Activated CD8-positive, alpha-beta memory T cell treated with anti-CD3 and anti-CD28 coated beads for 1 hour (primary cell): ENCODE results near the gene GSDMA.
"Not testable (repeated sequence)": the region's sequence is repeated elsewhere in the genome, so short reads cannot be mapped to it uniquely, and the experiment has no call there.

Source experiments
- DNase-seq, 2 donors: peaks; one replicate each; pipeline ENCODE4 v3.0.0-alpha.2; 2020; ENCODE audit warnings: low read depth in 1 of 2; ENCODE audit errors: extremely low read depth in 1 of 2

GSDMA gene

DNA sequence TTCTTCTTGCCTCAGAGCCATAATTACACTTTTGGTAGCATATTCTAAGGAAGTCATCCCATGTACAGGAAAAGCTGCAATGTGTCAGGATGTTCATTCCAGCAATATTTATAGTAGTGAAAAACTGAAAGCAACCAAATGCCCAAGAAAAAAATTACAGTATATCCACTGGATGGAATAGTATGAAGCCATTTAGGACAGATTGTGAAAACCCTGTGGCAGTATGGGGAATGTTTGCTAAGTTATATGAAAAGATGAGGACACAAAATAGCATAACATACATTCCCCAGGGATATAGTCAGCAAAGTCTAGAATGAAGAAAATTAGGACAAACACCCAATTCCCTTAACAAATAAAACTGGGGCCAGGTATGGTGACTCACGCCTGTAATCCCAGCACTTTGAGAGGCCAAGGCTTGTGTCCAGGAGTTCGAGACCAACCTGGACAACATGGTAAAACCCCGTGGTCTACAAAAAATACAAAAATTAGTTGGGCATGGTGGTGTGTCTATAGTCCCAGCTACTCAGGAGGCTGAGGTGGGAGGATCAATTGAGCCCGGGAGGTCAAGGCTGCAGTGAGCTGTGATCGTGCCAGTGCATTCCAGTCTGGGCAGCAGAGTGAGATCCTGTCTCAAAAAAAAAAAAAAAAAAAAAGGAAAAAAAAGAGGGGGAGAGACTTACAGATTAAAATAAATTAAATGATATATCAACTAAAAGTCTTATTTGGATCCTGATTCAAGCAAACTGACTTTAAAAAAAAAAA lies 33.0 kb upstream of the GSDMA start:
- DNase-seq = no peak

DNA sequence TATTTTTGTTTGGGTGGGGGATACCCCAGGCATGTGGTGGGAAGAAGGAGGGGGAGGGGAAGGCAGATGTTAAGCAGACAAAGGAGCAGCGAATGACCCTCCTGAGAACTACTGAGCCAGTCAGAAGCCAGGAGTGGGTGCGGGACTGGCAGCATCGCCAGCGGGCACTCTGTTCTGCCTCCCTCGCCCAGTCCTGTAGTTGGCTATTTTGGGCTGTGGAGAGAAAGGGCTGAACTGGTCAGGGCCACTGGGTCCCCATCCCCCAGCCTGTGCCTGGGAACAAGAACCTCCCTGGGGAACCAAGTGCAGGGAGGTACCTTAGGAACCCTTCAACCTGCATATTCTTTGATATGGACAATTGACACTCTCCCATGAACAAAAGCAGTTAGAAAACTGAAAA lies 28.9 kb upstream of the GSDMA start:
- DNase-seq = no peak

DNA sequence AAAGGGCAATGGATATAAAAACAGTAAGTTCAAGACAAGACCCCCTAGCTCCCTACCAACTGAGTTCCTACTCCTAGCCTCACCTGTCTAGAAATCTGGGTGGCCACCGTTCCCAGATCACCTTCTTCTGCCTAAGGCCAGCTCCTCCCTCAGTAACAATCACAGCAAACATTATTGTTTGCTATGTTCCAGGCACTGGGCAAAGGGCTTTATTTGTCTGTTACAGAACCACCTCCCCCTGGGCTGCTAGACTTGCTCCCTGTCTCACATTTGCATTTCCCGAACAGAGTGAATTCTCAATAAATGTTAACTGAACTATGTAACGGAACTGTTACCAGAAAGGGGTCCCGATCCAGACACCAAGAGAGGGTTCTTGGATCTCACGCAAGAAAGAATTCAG lies 28.5 kb upstream of the GSDMA start:
- DNase-seq = no peak

DNA sequence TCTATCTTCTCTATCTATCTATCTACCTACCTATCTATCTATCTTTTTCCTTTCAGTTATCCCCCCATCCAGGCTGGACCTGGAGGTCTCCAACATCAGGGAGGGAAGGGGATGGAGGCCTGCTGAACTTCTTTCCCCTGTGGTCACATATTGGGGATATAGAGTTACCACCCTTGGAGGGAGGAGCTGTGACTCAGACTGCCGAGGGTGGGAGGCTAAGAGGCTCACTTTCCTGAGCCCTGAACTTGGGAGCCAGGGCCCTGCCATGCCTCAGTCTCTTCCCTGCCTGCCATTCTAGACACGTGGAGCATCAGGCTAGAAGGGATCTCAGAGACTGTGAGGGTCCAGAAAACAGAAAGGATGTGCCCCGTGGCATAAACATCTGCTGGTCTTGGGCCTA lies 26.9 kb upstream of the GSDMA start:
- DNase-seq = no peak

DNA sequence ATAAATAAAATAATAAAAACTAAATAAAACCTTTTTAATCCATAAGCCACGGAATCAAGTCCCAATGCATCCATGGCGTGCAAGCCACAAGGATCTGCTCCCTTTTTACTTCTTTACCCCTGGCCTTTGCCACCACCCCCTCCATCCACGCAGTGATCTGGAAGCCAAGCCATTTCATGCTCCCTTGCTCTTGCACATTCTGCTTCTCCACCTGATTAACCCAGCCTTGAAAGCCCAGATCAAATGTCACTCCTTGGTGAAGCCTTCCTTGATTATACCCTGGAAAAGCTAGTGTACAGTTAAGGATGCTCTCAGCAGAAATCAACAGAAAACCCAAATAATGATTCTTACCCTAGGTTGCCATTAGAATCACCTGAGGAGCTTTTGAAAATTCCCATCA lies 25.4 kb upstream of the GSDMA start:
- DNase-seq = no peak

DNA sequence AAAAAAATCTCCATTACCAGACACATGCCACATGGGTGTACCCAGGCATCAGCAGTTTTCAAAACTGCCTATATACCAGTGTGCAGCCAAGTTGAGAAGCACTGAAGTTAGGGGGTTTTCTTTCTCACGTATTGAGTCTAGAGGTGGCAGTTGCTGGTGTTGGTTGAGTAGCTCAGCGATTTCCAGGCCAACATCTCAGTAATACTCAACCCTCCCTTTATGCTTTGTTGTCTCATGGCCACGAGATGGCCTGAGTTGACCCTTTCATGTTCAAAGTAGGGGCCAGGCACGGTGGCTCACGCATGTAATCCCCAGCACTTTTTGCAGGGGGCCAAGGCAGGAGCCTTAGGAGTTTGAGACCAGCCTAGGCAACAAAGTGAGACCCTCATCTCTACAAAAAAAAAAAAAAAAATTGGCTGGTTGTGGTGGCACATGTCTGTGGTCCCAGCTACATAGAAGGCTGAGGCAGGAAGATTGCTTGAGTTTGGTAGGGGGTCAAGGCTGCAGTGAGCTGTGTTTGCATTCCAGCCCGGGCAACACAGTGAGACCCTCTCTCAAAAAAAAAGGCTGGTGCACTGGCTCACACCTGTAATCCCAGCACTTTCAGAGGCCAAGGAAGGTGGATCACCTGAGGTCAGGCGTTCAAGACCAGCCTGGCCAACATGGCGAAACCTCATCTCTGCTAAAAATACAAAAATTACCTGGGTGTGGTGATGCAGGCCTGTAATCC lies 24.5 kb upstream of the GSDMA start:
- no peak for DNase-seq

DNA sequence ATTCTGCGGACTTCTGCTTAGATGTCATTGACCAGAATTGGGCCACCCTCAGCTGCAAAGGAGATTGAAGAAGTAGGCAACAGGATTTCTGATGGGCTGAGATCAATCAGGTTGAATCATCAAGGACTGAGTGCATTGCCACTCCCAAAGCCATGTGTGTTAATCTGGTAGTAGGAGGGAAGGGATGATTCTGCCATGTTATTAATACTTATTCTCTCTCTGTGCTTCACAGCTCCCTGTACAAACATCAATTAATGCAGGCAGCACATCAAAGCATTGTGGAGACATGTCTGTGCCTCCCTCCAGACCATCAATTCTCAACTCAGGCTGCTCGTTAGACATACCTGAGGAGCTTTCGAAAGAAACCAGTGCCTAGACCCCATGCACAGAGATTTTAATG lies 23.7 kb upstream of the GSDMA start:
- no peak for DNase-seq

DNA sequence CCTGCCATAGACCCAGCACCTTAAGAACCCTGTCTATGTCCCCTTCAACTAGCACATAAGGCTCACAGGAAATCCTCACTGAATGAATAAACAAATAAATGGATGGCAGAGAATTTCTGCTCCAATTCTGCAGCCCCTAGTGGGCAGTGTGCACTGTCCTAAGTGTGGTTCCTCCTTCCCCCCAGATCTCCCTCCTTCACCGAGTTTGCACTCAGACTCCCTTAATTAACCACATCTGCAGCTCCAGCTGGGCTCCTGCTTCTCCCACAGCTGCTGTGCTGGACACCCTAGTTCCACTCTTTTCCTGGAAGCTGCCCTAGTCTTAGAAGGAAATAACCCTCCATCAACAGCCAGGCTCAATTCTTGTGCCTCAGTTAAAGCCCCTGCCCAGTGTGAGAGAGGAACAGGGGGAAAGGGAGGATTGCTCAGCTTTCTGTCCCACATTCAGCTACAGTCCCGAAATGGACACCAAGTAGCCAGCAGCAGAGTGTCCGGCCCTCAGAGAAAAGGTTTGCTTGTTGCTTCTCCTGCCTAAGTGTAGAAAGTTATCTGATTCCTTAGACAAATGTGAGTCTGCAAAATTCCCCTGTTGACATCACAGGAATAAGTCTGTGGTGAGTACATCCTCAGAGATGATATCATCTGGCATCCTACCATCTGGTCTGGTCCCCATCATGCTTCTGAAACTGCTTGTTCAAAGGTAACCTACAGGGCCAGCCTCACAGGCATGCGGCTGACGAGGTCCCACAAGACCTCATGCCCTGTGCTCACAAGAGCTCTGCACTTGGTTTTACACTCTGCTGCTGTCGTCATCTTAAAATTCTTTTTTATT lies 23.0 kb upstream of the GSDMA start:
- DNase-seq = no peak

DNA sequence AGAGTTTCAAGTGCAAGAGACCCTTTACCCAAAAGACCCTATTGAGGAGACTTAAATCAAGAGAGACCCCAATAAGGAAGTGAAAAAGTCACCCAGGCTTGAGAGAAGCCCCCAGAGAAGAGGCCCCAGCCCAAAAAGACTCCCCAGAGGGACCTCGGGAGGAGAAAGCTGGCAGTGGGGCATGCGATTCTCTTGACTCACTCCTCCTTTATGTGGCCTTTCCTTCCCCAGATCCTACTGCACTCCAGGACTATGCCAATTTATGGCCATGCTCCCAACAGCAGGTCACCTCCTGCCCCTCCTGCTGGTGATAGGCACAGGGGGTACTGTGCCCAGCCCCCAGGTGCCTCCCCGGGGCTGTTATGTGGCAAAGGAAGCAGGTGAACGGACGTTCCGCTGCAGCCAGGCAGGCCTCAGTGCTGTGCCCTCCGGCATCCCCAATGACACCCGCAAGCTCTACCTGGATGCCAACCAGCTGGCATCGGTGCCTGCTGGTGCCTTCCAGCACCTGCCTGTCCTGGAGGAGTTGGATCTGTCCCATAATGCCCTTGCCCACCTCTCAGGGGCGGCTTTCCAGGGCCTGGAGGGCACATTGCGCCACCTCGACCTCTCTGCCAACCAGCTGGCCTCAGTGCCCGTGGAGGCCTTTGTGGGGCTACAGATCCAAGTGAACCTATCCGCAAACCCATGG lies 19.0 kb upstream of the GSDMA start:
- no peak for DNase-seq

DNA sequence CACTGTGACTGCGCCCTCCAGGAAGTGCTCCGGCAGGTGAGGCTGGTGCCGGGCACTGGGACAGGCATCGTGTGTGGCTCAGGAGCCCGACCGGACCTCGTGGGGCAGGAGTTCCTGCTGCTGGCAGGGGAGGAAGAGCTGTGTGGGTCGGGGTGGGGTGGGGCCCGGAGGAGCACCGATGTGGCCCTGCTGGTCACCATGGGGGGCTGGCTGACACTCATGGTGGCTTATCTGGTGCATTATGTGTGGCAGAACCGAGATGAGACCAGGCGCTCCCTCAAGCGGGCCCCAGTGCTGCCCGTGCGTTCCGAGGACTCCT lies 18.5 kb upstream of the GSDMA start:
- no peak for DNase-seq

DNA sequence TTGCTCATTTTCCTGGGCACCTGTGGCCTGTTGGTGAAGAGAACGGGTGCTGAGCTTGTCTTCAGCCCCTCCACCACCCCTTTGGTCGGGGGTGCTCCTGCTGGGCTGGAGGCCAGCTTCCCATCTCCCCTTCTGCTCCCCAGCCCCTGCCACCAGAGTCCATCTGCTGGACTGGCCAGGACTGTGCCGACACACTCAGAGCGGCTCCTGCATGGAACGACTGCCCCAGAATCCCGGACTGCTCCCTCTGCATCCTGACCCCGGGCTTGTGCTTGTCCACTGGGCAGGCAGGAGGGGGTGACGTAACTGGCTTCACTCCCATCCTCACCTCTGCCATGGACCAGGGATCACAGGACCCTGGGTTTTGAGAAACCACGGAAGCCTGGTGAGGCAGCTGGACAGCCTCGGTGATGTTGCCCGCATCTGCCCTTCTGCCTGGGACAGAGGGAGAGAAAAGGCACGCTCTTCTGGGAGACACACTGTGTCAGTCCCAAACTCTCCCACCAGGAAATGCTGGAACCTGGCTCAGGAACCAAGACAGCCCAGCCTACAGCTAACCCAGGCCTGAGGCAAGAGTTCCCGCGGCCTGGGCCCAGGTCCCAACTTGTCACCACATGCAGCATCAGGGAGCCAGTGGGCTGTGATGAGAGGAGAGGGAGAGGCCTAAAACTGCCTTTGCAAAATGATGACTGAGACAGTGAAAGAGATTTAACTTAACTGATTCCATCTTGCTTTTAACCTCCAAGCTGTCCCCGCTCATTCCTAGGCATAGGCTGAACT lies 16.1 kb upstream of the GSDMA start:
- no peak for DNase-seq

DNA sequence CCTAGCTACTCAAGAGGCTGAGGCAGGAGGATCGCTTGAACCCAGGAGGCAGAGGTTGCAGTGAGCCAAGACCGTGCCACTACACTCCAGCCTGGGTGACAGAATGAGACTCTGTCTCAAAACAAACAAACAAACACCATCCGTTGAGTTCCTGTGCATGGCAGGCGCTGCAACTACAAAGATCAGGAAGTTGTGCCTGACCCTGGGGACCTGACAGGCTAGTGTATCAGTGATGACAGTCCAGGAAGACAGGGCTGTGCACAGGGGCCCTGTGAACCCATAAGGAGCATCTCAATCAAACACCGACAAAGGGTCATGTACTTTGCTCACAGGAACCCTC lies 14.3 kb upstream of the GSDMA start:
- DNase-seq = not testable (repeated sequence)

DNA sequence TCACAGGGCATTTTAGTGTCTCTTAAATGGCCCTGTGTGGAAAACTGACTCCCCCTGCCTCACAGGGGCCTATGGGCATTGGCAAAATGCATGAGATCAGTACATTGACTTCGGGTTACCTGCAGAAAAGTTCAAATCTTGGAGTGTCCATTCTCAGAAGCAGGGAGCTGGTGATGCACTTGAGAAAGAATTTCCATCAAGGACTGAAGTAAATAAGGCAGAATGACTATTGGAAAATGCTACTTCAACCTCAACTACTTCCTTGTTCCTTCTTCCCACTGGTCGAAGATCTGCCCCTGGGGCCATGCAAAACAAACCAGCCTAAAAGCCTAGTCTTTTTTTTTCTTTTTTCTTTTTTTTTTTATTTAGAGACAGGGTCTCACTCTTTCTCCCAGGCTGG lies 13.8 kb upstream of the GSDMA start:
- DNase-seq = no peak

DNA sequence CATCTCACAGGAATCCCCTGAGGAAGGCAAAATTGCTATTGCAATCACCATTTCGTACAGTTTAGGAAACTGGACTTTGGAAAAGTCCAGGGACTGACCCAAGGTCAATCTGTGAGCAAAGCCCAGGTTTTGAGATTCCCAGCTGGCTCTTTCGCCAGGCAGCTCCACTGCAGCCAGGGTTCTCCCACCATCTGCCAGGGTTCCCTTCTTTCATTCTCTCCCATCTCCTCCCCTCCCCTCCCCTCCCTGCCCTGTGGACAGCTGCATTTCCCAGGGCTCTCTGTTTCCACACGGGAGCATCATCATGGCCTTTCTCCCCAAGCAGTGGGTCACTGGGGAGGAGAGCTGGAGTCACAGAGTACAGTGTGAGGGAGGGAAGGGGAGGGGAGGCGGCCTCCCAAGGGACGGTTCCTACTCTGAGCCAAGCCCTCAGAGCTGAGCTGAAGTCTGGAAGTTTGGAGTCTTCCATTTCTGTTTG lies 11.9 kb upstream of the GSDMA start:
- no peak for DNase-seq

DNA sequence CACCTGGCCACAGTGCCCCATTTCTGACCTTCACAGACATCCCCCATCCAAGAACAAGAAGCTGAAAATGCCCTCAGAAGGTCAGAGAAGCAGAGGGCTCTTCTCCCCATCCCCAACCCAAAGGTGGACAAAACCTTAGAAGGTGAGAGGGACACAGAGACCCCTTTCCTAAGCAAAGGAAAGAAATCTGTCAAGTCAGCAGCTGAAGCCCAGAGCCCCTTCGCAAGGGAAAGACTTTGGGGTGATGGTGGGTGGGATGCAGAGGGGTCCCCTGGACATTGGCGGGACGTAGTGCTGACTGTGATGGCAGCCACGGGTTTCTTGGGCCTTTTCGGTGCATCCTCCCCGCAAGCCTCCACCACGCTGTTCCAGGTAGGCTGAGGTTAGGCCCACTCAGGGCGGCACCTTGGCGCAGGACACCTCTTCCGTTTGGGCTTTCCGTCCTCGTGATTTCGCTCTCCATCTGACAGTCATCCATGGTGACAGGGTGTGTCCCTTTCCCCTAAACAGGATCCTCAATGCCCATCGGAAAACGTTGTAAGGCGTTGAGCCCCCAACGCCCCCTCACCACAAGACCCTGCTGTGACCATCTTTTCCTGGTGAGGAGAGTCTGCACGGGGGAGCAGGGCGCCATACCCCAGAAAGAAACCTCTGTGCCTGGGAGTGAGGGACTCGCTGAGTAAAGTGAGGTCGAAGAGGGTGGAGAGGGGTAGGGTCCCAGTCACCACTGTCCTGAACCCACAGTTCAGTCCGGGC lies 10.7 kb upstream of the GSDMA start:
- DNase-seq = no peak

DNA sequence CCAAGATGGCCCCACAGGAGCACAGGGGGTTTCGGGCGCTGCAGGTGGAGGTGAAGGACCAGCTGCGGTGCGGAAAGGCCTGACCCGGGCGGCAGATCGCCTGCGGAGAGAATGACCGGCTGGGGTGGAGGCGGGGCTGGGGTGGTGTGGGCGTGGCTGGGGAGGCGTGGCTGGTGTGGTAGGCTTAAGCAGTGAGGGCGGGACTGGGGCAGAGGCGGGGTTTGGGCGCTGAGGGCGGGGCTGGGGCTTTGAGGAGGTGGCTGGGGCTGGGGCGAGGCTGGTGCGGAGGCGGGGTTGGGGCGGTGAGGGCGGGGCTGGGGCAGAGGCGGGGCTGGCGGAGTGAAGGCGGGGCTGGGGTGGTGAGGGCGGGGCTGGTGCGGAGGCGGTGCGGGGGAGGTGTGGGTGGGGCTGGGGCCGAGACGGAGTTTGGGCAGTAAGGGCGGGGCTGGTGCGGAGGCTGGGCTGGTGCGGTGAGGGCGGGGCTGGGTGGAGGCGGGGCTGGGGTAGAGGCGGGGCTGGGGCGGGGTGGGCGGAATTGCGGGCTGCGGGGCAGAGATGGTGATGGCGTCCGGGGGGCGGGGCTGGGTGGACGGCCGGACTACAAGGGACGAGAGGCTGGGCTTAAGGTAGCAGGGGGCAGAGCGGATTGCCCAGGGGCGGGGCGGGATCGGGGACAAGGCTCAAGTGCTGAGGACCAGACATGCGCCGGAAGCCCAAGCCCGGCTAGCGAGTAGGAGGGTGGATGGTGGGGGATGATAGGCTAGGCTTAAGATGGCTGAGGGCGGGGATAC lies 9.9 kb upstream of the GSDMA start:
- peak; percentile 94 to 96 for DNase-seq

DNA sequence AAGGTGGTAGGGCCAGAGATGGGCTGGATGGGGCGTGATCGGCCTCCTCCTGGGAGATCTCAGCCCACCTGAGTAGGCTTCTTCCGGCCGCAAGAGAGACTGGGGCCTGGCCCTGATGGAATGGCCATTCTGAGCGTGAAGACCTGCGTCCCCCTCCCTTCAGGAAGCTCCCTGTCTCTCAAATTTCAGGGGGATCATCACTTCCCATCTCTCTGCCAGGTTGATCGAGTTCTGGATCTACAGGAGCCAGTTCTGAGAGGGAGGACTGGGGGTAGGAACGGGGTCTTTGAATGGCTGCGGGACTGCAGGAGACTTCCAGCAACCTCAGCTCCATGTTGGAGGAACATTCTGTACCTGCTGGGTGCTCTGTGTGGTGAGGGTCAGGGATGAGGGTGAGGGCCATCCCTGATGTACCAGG lies 9.3 kb upstream of the GSDMA start:
- DNase-seq = no peak

DNA sequence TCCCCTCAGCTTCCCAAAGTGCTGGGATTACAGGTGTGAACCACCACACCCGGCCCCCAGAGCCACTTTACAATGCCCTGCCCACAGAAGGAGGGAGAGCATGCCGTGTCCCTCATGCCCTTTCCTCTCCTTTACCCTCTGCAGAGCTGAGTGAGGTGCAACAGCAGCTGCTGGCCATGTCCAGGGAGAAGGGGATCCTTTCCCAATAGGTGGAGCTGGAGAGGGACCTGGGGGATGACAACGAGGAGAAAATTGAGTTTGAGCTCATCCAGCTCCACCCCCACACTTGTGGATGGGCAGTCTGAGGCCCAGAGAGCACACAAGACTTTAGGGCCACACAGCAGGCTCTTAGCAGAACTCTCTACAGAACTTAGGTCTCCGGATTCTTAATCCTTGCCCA lies 7.9 kb upstream of the GSDMA start:
- no peak for DNase-seq

DNA sequence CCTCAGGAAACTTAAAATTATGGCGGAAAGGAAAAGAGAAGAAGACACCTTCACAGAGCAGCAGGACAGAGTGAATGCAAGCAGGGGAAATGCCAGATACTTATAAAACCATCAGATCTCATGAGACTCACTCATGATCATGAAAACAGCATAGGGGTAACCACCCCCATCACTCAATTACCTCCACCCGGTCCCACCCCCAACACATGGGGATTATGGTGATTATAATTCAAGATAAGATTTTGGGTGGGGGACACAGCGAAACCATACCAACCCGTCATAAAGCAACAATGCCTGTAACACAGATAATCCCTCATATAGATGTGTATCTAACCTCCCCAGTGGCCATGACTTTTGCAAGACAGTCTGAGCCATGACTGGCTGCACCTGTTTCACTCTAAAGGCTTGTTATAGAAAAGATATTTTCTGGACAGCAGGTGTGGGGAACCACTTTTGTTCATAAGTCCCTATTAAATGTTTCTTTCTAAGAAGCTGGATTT lies 7.0 kb upstream of the GSDMA start:
- DNase-seq = no peak
